Loucy (cell line): ENCODE measurements around the gene UNC45B.

Experiments
- EZH2phosphoT487 ChIP-seq: fragments of 200-600 bp; IDR thresholded peaks from 2 replicates; pipeline ENCODE4 v1.6.1; 2018; ENCODE audit warnings: antibody characterized with exemption, mild to moderate bottlenecking, moderate library complexity, borderline replicate concordance
- TF ChIP-seq, protein P1 (sequence below): fragments of 200-600 bp; sonication (generic); conservative IDR thresholded peaks from 2 replicates; pipeline ENCODE4 v1.5.1; 2014; ENCODE audit warnings: mild to moderate bottlenecking, antibody characterized with exemption, low read length

DNA sequence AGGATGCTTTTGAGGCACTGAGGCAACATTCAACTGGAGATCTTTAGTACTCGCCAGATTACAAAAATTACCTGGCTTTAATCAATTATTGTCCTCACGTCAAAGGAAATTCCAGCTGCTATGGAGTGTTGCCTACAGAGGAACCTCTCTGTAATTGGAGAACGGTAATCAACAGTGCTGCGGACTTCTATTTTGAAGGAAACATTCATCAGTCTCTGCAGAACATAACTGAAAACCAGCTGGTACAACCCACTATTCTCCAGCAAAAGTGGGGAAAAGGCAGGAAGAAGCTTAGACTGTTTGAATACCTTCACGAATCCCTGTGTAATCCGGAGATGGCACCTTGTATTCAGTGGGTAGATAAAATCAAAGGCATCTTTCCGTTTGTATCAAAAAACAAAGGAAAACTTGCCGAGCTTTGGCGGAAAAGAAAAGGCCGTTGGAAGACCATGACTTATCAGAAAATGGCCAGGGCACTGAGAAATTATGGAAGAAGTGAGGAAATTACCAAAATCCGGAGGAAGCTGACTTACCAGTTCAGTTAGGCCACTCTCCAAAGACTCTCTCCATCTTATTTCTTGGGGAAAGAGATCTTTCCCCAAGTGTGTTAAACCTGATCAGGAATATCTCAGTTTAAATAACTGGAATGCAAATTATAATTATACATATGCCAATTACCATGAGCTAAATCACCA lies 43.5 kb downstream of the UNC45B start:
- TF ChIP-seq, protein P1, sequence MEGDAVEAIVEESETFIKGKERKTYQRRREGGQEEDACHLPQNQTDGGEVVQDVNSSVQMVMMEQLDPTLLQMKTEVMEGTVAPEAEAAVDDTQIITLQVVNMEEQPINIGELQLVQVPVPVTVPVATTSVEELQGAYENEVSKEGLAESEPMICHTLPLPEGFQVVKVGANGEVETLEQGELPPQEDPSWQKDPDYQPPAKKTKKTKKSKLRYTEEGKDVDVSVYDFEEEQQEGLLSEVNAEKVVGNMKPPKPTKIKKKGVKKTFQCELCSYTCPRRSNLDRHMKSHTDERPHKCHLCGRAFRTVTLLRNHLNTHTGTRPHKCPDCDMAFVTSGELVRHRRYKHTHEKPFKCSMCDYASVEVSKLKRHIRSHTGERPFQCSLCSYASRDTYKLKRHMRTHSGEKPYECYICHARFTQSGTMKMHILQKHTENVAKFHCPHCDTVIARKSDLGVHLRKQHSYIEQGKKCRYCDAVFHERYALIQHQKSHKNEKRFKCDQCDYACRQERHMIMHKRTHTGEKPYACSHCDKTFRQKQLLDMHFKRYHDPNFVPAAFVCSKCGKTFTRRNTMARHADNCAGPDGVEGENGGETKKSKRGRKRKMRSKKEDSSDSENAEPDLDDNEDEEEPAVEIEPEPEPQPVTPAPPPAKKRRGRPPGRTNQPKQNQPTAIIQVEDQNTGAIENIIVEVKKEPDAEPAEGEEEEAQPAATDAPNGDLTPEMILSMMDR, result no peak
- no peak for TF ChIP-seq EZH2phosphoT487
